Spleen (tissue), 11 donors: ENCODE data around the gene CLOCK. TPM values are rescaled to one million over a fixed set of nuclear protein-coding genes. Genes with fewer than 3 reads are reported as not detected.

Experiments
- DNase-seq: peaks from one replicate; pipeline ENCODE4 v3.0.0-alpha.2; 2020
- H3K27ac ChIP-seq, 8 donors: fragments of 200-600 bp; sonication (generic) in 7 of 8; 1 replicate in 4 of 8; 2 replicates in 4 of 8; pipeline versions ENCODE4 v1.5.0 to v1.8.0; 2016 to 2021; ENCODE audit warnings: inconsistent platforms in 4 of 8, mild to moderate bottlenecking in 4 of 8, moderate library complexity in 1 of 8
- H3K27me3 ChIP-seq, 7 donors: fragments of 200-600 bp; sonication (generic) in 6 of 7; replicated peaks in 1 of 7; 1 replicate in 4 of 7; 2 replicates in 3 of 7; pipeline versions ENCODE4 v1.5.0 to v1.8.0; 2016 to 2021; ENCODE audit warnings: inconsistent platforms in 3 of 7, mild to moderate bottlenecking in 1 of 7
- H3K36me3 ChIP-seq, 6 donors: fragments of 200-600 bp; sonication (generic) in 5 of 6; 1 replicate in 4 of 6; 2 replicates in 2 of 6; pipeline versions ENCODE4 v1.5.0 to v1.8.0; 2016 to 2021; ENCODE audit warnings: inconsistent platforms in 2 of 6
- H3K4me1 ChIP-seq, 6 donors: fragments of 200-600 bp; sonication (generic) in 5 of 6; 1 replicate in 3 of 6; 2 replicates in 3 of 6; pipeline versions ENCODE4 v1.5.0 to v1.8.0; 2016 to 2021; ENCODE audit warnings: inconsistent platforms in 3 of 6
- H3K4me3 ChIP-seq, 8 donors: fragments of 200-600 bp; sonication (generic) in 7 of 8; 1 replicate in 4 of 8; 2 replicates in 4 of 8; pipeline versions ENCODE4 v1.5.0 to v1.8.0; 2016 to 2021; ENCODE audit warnings: inconsistent platforms in 4 of 8, mild to moderate bottlenecking in 4 of 8, moderate library complexity in 2 of 8
- H3K9me3 ChIP-seq, 8 donors: fragments of 200-600 bp; sonication (generic) in 7 of 8; 1 replicate in 4 of 8; 2 replicates in 4 of 8; pipeline versions ENCODE4 v1.5.0 to v1.8.0; 2016 to 2021; ENCODE audit warnings: inconsistent platforms in 4 of 8
- POLR2A ChIP-seq, 3 donors: fragments of 450-650 bp; IDR thresholded peaks; one replicate each; pipeline ENCODE4 v1.5.1; 2017; ENCODE audit warnings: antibody characterized with exemption in 3 of 3, mild to moderate bottlenecking in 1 of 3
- POLR2AphosphoS5 ChIP-seq, 3 donors: sonication (generic); formaldehyde crosslinking; IDR thresholded peaks; one replicate each; pipeline ENCODE4 v1.5.1; 2017; ENCODE audit warnings: antibody characterized with exemption in 3 of 3
- WGBS, 5 donors: extraction: QIAGEN DNeasy Blood & Tissue Kit in 3 of 5; methylation state at CpG; one replicate each; pipeline versions ENCODE4 v1.1.5 to v1.1.7; 2013 to 2018; 5-methylcytosine and 5-hydroxymethylcytosine counted together
- intact Hi-C: fragments of 100-400 bp; cut with DNase I; formaldehyde crosslinking; loops from one replicate; pipeline ENCODE4 v1.15.0; 2023; ENCODE audit warnings: low total_unique reads
- polyA plus RNA-seq, 3 donors: library from polyadenylated mRNA; stranded (reverse); fragments of 200-250 nt; gene quantifications; one replicate each; pipeline ENCODE4 v1.2.1, GENCODE V29; 2013
- total RNA-seq, 7 donors: library from RNA; depleted of rRNA in 3 of 7; stranded (reverse); fragments of >200 nt in 3 of 7; fragmentation: NEBNext Ultra II Directional in 4 of 7; extraction: Animal tissue kit (Norgen Biotek cat#: 25700) in 4 of 7; gene quantifications; one replicate each; pipeline versions ENCODE4 v1.1.0 to v1.2.1, GENCODE V29; 2016 to 2021
- TF ChIP-seq, protein P1 (sequence below), 11 experiments: fragments of 200-600 bp in 7 of 11; fragments of 450-650 bp in 4 of 11; sonication (generic) in 4 of 11; IDR thresholded peaks in 8 of 11; conservative IDR thresholded peaks in 3 of 11; 1 replicate in 7 of 11; 2 replicates in 4 of 11; pipeline versions ENCODE4 v1.4.0 to v1.8.0; 2016 to 2021; ENCODE audit warnings: antibody characterized with exemption in 11 of 11, inconsistent platforms in 4 of 11, mild to moderate bottlenecking in 1 of 11
- donor health status: healthy with polysubstance abuse.
- donor health status: DM: no; HTN: no; CAD: no; lungs with moderate emphysema.
- donor health status: DM: no; HTN: no; CAD: no.
- donor health status: Bipolar disorder and iron deficiency.
- donor health status: healthy.
- donor health status: DM: no; HTN: no; CAD: no.
- donor health status: DM: yes; HTN: yes; CAD: no.

The CLOCK gene
- total and polyA plus RNA-seq, 10 donors, result 1.9 to 29.4 (median 18.1) TPM

- intact Hi-C loops, result no loop called here
- Histone ChIP-seq H3K4me1 (no peaks in the 10 kb centered on the region), H3K27me3 (no peaks in the 10 kb centered on the region), H3K27ac (no peak overlapping the region), H3K36me3 (peaks cover 0 to 99% (median 33%) of the 10 kb centered on the region in 6 donors), H3K9me3 (peaks cover 0 to 22% (median 8%) of the 10 kb centered on the region in 8 donors), H3K4me3 (no peak overlapping the region)
- DNase-seq, result no peak
- 93 to 100% (median 96%) methylated on average over 1 of the region's 1 CpG for WGBS, 5 donors
- TF ChIP-seq, protein P1, sequence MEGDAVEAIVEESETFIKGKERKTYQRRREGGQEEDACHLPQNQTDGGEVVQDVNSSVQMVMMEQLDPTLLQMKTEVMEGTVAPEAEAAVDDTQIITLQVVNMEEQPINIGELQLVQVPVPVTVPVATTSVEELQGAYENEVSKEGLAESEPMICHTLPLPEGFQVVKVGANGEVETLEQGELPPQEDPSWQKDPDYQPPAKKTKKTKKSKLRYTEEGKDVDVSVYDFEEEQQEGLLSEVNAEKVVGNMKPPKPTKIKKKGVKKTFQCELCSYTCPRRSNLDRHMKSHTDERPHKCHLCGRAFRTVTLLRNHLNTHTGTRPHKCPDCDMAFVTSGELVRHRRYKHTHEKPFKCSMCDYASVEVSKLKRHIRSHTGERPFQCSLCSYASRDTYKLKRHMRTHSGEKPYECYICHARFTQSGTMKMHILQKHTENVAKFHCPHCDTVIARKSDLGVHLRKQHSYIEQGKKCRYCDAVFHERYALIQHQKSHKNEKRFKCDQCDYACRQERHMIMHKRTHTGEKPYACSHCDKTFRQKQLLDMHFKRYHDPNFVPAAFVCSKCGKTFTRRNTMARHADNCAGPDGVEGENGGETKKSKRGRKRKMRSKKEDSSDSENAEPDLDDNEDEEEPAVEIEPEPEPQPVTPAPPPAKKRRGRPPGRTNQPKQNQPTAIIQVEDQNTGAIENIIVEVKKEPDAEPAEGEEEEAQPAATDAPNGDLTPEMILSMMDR (IDR thresholded peaks at IDR 0.05 in 8 of 11, conservative IDR thresholded peaks at IDR 0.05 in 3 of 11), result no peak
- TF ChIP-seq POLR2AphosphoS5 (IDR thresholded peaks at IDR 0.05), result no peak
- TF ChIP-seq POLR2A (IDR thresholded peaks at IDR 0.05), result no peak
These were observed 76.7 kb downstream of the CLOCK start for GRCh38 chr4:55469979-55470378.

GRCh38 chr4:55468724-55469123 is 78.0 kb downstream of the CLOCK start:
- peaks cover 0 to 15% (median 6%) of the 10 kb centered on the region in 8 donors for H3K9me3 ChIP-seq
- no peak overlapping the region for H3K4me3 ChIP-seq
- DNase-seq, result no peak
- no peaks in the 10 kb centered on the region for H3K4me1 ChIP-seq
- intact Hi-C loops, result no loop called here
- no peak overlapping the region for H3K27ac ChIP-seq
- no peaks in the 10 kb centered on the region for H3K27me3 ChIP-seq
- 71 to 91% (median 84%) methylated on average over 2 of the region's 2 CpGs for WGBS, 5 donors
- peaks cover 0 to 97% (median 27%) of the 10 kb centered on the region in 6 donors for H3K36me3 ChIP-seq
- TF ChIP-seq POLR2A (IDR thresholded peaks at IDR 0.05) (no peak), POLR2AphosphoS5 (IDR thresholded peaks at IDR 0.05) (no peak)
- TF ChIP-seq, protein P1 (IDR thresholded peaks at IDR 0.05 in 8 of 11, conservative IDR thresholded peaks at IDR 0.05 in 3 of 11), result no peak

- Histone ChIP-seq H3K36me3 (peaks cover 0 to 89% (median 27%) of the 10 kb centered on the region in 6 donors), H3K9me3 (peaks cover 0 to 15% (median 6%) of the 10 kb centered on the region in 8 donors), H3K27me3 (no peaks in the 10 kb centered on the region), H3K4me3 (no peak overlapping the region), H3K27ac (no peak overlapping the region), H3K4me1 (no peaks in the 10 kb centered on the region)
- no peak for TF ChIP-seq POLR2A (IDR thresholded peaks at IDR 0.05)
- WGBS, 5 donors, result 64 to 90% (median 83%) methylated on average over 3 of the region's 3 CpGs
- no peak for DNase-seq
- intact Hi-C loops, result no loop called here
These were observed 80.7 kb downstream of the CLOCK start for GRCh38 chr4:55466001-55466400.

DNA sequence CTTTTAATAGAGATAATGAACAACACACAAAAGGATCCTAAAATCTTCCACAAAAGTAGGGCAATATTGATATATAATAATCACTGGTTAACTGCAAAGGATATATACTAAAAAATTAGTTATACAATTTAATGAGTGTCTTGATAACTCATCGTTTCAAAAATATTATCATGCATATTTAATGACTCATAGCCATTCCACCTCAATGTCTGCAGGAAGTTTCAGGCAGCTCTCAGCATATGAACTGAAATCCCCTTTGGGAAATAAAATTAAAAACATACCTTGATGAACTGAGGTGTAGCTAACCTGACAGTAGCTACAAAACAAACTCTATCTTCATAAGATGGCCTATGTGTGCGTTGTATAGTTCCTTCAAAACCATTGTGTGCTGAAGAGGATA is 88.1 kb downstream of the CLOCK start:
- H3K9me3 ChIP-seq, result no peaks in the 10 kb centered on the region
- WGBS, 5 donors, result 90 to 95% (median 91%) methylated on average over 2 of the region's 2 CpGs
- no peaks in the 10 kb centered on the region for H3K27me3 ChIP-seq
- no peak overlapping the region for H3K27ac ChIP-seq
- no peaks in the 10 kb centered on the region for H3K4me1 ChIP-seq
- intact Hi-C loops, result no loop called here
- DNase-seq, result no peak
- no peak overlapping the region for H3K4me3 ChIP-seq
- H3K36me3 ChIP-seq, result peaks cover 0 to 62% (median 3%) of the 10 kb centered on the region in 6 donors
- TF ChIP-seq POLR2A (IDR thresholded peaks at IDR 0.05), result no peak
- TF ChIP-seq POLR2AphosphoS5 (IDR thresholded peaks at IDR 0.05), result no peak
- TF ChIP-seq, protein P1 (IDR thresholded peaks at IDR 0.05 in 8 of 11, conservative IDR thresholded peaks at IDR 0.05 in 3 of 11), result no peak

GRCh38 chr4:55458164-55458563 is 88.5 kb downstream of the CLOCK start:
- Histone ChIP-seq H3K27ac (no peak overlapping the region), H3K36me3 (peaks cover 0 to 61% (median 3%) of the 10 kb centered on the region in 6 donors), H3K9me3 (no peaks in the 10 kb centered on the region), H3K4me1 (no peaks in the 10 kb centered on the region), H3K27me3 (no peaks in the 10 kb centered on the region), H3K4me3 (no peak overlapping the region)
- WGBS, 5 donors, result 92 to 95% (median 93%) methylated on average over 5 of the region's 5 CpGs
- DNase-seq, result no peak
- intact Hi-C loops, result no loop called here
- TF ChIP-seq POLR2A (IDR thresholded peaks at IDR 0.05) (no peak), POLR2AphosphoS5 (IDR thresholded peaks at IDR 0.05) (no peak)
- TF ChIP-seq, protein P1 (IDR thresholded peaks at IDR 0.05 in 8 of 11, conservative IDR thresholded peaks at IDR 0.05 in 3 of 11), result no peak
